ENCODE data around the gene SLC9C1. TPM values are rescaled to one million over a fixed set of nuclear protein-coding genes. Genes with fewer than 3 reads are reported as not detected.

The SLC9C1 gene
- total RNA-seq, 4 donors from 2014 or later, result 0.67 to 12.4 (median 1.7) TPM; not detected in 1

DNA sequence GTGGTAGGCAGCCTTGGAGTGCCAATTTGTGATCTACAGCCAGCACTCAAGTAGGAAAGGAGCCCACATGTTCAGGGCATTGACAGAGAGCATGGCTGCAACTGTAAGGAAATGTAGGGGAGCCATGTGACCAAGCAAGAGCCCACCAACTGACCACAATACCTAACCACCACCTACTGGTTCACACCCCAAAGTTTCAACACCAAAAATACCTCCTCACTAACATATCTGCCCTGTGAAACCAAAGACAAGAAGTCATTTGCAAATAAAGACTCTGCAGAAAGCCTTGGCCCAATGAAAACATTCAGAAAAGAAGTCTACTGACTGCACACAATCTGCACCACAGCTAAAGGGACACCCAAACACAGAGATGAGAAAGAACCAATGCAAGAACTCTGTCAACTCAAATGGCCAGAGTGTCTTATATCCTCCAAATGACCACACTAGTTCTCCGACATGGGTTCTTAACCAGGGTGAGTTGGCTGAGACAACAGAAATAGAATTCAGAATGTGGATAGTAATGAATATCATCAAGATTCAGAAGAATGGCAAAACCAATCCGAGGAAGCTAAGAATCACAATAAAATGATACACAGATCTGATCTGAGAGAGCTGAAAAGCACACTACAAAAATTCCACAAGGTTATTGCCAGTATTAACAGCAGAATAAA is 40.6 kb downstream of the SLC9C1 start:
- H3K27me3 ChIP-seq, result no peaks in the 10 kb centered on the region
- no peak overlapping the region for H3K27ac ChIP-seq
- H3K4me1 ChIP-seq, result no peaks in the 10 kb centered on the region
- DNase-seq, result no peak
- TF ChIP-seq POLR2A (IDR thresholded peaks at IDR 0.05), result no peak
- TF ChIP-seq, protein P1, sequence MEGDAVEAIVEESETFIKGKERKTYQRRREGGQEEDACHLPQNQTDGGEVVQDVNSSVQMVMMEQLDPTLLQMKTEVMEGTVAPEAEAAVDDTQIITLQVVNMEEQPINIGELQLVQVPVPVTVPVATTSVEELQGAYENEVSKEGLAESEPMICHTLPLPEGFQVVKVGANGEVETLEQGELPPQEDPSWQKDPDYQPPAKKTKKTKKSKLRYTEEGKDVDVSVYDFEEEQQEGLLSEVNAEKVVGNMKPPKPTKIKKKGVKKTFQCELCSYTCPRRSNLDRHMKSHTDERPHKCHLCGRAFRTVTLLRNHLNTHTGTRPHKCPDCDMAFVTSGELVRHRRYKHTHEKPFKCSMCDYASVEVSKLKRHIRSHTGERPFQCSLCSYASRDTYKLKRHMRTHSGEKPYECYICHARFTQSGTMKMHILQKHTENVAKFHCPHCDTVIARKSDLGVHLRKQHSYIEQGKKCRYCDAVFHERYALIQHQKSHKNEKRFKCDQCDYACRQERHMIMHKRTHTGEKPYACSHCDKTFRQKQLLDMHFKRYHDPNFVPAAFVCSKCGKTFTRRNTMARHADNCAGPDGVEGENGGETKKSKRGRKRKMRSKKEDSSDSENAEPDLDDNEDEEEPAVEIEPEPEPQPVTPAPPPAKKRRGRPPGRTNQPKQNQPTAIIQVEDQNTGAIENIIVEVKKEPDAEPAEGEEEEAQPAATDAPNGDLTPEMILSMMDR (IDR thresholded peaks at IDR 0.05), result no peak
- no peak overlapping the region for H3K4me3 ChIP-seq
- no peaks in the 10 kb centered on the region for H3K9me3 ChIP-seq
- H3K36me3 ChIP-seq, result no peaks in the 10 kb centered on the region

DNA sequence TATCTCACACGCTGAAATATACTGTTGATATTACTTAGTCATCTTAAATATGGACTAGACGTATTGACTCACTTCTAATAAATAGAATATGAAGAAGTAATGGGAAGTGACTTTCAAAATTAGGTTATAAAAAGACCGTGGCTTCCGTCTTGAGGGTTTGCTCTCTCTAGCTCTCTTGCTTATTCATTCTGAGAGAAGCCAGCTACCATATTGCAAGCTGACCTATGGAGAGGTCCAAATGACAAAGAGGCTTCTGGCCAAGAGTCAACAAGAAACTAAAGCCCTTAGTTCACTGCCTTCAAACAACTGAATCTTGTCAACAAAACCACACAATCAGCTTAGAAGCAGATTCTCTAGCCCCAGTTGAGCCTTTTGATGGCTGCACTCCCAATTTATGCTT is 46.1 kb downstream of the SLC9C1 start:
- Histone ChIP-seq H3K9me3 (no peaks in the 10 kb centered on the region), H3K36me3 (no peaks in the 10 kb centered on the region), H3K27ac (no peak overlapping the region), H3K27me3 (no peaks in the 10 kb centered on the region), H3K4me3 (no peak overlapping the region), H3K4me1 (no peaks in the 10 kb centered on the region)
- TF ChIP-seq POLR2A (IDR thresholded peaks at IDR 0.05), result no peak
- TF ChIP-seq, protein P1 (IDR thresholded peaks at IDR 0.05), result no peak
- no peak for DNase-seq

DNA sequence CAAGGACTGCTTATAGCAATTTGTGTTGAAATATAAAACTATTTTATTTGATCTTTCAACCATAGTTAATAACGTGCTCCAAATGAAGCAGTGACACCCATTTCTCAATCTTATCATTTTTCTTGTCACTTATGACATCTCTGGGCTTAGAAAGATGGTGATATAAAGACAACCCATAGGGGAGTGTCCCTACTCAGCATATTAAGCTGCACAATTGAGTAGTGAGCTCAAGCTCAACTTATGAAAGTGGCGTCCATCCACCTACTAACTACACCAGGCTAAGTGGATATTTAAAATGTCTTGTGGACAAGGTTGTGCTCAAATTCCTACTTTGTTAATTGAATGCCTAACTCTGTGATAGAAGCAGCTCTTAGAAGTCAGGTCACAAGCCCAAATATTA is 46.7 kb downstream of the SLC9C1 start:
- no peak overlapping the region for H3K4me3 ChIP-seq
- H3K27me3 ChIP-seq, result no peaks in the 10 kb centered on the region
- TF ChIP-seq, protein P1 (IDR thresholded peaks at IDR 0.05), result no peak
- TF ChIP-seq POLR2A (IDR thresholded peaks at IDR 0.05), result no peak
- DNase-seq, result no peak
- no peaks in the 10 kb centered on the region for H3K4me1 ChIP-seq
- H3K36me3 ChIP-seq, result no peaks in the 10 kb centered on the region
- H3K9me3 ChIP-seq, result no peaks in the 10 kb centered on the region
- no peak overlapping the region for H3K27ac ChIP-seq

DNA sequence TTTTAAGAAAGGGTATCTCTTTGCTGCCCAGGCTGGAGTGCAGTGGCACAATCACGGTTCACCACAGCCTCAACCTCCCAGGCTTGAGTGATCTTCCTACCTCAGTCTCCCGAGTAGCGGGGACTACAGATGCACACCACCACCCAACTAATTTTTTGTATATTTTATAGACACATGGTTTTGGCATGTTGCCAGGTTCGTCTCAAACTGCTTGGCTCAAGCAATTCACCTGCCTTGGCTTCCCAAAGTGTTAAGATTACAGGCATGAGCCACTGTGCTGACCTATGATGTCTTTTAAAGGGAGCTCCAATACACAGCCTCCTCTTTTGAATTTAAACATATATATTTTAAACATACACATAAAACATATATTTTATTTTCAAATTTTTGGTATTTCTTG is 60.9 kb downstream of the SLC9C1 start:
- Histone ChIP-seq H3K9me3 (no peaks in the 10 kb centered on the region), H3K36me3 (no peaks in the 10 kb centered on the region), H3K27ac (no peak overlapping the region), H3K4me3 (no peak overlapping the region), H3K4me1 (no peaks in the 10 kb centered on the region), H3K27me3 (no peaks in the 10 kb centered on the region)
- no peak for TF ChIP-seq POLR2A (IDR thresholded peaks at IDR 0.05)
- TF ChIP-seq, protein P1 (IDR thresholded peaks at IDR 0.05), result no peak
- no peak for DNase-seq

DNA sequence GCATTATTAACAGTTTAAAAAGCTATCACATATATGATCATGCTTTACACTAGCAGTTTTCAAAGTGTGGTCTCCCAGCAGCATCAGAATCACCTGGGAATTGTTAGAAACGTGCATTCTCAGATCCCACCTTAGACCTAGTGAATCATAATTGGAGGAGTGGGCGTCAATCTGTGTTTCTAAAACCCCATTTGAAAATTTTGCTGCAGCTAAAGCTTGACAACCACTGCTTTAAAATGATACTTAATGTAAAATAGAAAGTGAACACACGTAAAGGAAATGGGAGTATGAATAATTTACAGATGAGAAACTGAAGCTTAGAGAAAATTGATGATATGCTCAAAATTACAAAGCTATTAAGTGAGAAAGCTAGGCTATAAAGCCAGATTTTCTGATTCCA is 62.3 kb downstream of the SLC9C1 start:
- no peak for TF ChIP-seq POLR2A (IDR thresholded peaks at IDR 0.05)
- TF ChIP-seq, protein P1 (IDR thresholded peaks at IDR 0.05), result no peak
- Histone ChIP-seq H3K36me3 (no peaks in the 10 kb centered on the region), H3K27me3 (no peaks in the 10 kb centered on the region), H3K4me1 (no peaks in the 10 kb centered on the region), H3K27ac (no peak overlapping the region), H3K4me3 (no peak overlapping the region), H3K9me3 (no peaks in the 10 kb centered on the region)
- DNase-seq, result no peak

DNA sequence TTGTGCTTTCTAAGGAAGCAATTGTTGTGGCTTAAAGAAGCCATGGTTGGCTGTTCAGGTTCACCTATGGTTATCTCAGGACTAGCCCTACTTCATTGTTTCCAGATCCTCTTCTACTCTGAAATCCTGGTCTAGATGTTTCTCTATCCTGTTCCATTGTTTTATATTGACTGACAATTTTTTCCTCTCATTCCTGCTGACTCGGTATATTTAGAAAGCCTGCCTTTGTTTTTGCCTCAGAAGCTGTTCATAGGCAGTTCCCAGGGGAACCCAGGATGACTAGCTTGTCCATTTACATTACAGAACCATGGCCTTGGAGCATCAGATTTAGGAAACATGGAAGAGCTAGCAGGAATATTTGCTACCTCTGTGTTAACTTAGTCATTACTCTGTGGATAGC is 64.0 kb downstream of the SLC9C1 start:
- Histone ChIP-seq H3K9me3 (peaks cover 0 to 6% (median 2%) of the 10 kb centered on the region in 4 donors), H3K27ac (no peak overlapping the region), H3K27me3 (no peaks in the 10 kb centered on the region), H3K4me1 (no peaks in the 10 kb centered on the region), H3K36me3 (no peaks in the 10 kb centered on the region), H3K4me3 (no peak overlapping the region)
- no peak for TF ChIP-seq POLR2A (IDR thresholded peaks at IDR 0.05)
- TF ChIP-seq, protein P1 (IDR thresholded peaks at IDR 0.05), result no peak
- DNase-seq, result no peak
